GM18909 (cell line): Measurements from ENCODE around the gene RAD51B.

Experiments
- ATAC-seq: cut with Tn5 transposase; IDR thresholded peaks from one replicate; pipeline ENCODE4 v1.9.1; 2021; ENCODE audit warnings: mild to moderate bottlenecking; ENCODE audit not compliant: unreplicated experiment, poor library complexity

RAD51B gene

GRCh38 chr14:68702578-68702977 is 883.0 kb downstream of the RAD51B start:
- no peak for ATAC-seq

GRCh38 chr14:68703093-68703492 is 883.5 kb downstream of the RAD51B start:
- ATAC-seq, result no peak

- ATAC-seq, result no peak
These were observed 885.4 kb downstream of the RAD51B start for GRCh38 chr14:68704736-68705720.

GRCh38 chr14:68705741-68706283 is 886.2 kb downstream of the RAD51B start:
- no peak for ATAC-seq

- no peak for ATAC-seq
These were observed 887.9 kb downstream of the RAD51B start for GRCh38 chr14:68707482-68707881.

GRCh38 chr14:68708343-68708742 is 888.8 kb downstream of the RAD51B start:
- ATAC-seq, result no peak

- no peak for ATAC-seq
These were observed 889.4 kb downstream of the RAD51B start for GRCh38 chr14:68709007-68709406.

- no peak for ATAC-seq
These were observed 891.2 kb downstream of the RAD51B start for GRCh38 chr14:68710776-68711175.

GRCh38 chr14:68711561-68712309 is 892.2 kb downstream of the RAD51B start:
- ATAC-seq, result no peak

- ATAC-seq, result no peak
These were observed 893.3 kb downstream of the RAD51B start for GRCh38 chr14:68712703-68713370.

- no peak for ATAC-seq
These were observed 894.2 kb downstream of the RAD51B start for GRCh38 chr14:68713782-68714181.

- ATAC-seq, result no peak
These were observed 895.7 kb downstream of the RAD51B start for GRCh38 chr14:68714991-68715924.

- no peak for ATAC-seq
These were observed 897.1 kb downstream of the RAD51B start for GRCh38 chr14:68716698-68717097.

- no peak for ATAC-seq
These were observed 898.7 kb downstream of the RAD51B start for GRCh38 chr14:68718023-68718990.

- no peak for ATAC-seq
These were observed 900.2 kb downstream of the RAD51B start for GRCh38 chr14:68719634-68720384.

- no peak for ATAC-seq
These were observed 902.6 kb downstream of the RAD51B start for GRCh38 chr14:68722186-68722585.

GRCh38 chr14:68722968-68723566 is 903.5 kb downstream of the RAD51B start:
- ATAC-seq, result no peak
